Osteoblast (primary cell): ENCODE results near the gene MEIG1. TPM values are rescaled to one million over a fixed set of nuclear protein-coding genes. Genes with fewer than 3 reads are reported as not detected.
A peak's percentile ranks its signal among the peaks of the same experiment; 100 is the strongest.
"Not testable (repeated sequence)": the region's sequence is repeated elsewhere in the genome, so short reads cannot be mapped to it uniquely, and the experiment has no call there.

ENCODE experiments used
- DNase-seq: peaks from one replicate; pipeline ENCODE4 v3.0.0; 2011; ENCODE audit warnings: low spot score, mixed read lengths; ENCODE audit not compliant: insufficient read length; ENCODE audit errors: missing footprints
- H2AFZ ChIP-seq: 2 replicates; pipeline ENCODE4 v1.6.0; 2011; ENCODE audit warnings: mild to moderate bottlenecking, low read length
- H3K27ac ChIP-seq: 2 replicates; pipeline ENCODE4 v1.5.1; 2011; ENCODE audit warnings: mild to moderate bottlenecking, low read depth, low read length, moderate library complexity
- H3K27me3 ChIP-seq: 2 replicates; pipeline ENCODE4 v1.6.0; 2012; ENCODE audit warnings: mild to moderate bottlenecking, control low read depth, inconsistent platforms, low read length, moderate library complexity; ENCODE audit not compliant: insufficient read depth
- H3K36me3 ChIP-seq: 2 replicates; pipeline ENCODE4 v1.5.1; 2011; ENCODE audit warnings: mild to moderate bottlenecking, low read length, control low read depth, moderate library complexity; ENCODE audit not compliant: insufficient read depth
- H3K4me1 ChIP-seq: 2 replicates; pipeline ENCODE4 v1.5.1; 2011; ENCODE audit warnings: mild to moderate bottlenecking, low read length, control low read depth, moderate library complexity; ENCODE audit not compliant: insufficient read depth
- H3K4me2 ChIP-seq: 2 replicates; pipeline ENCODE4 v1.6.0; 2011; ENCODE audit warnings: mild to moderate bottlenecking, low read length; ENCODE audit not compliant: insufficient read depth
- H3K4me3 ChIP-seq: fragments of 200-600 bp; sonication (generic); 3 replicates; pipeline ENCODE4 v1.5.1; 2012; ENCODE audit warnings: mild to moderate bottlenecking, low read length, inconsistent platforms; ENCODE audit not compliant: insufficient read depth
- H3K79me2 ChIP-seq: 2 replicates; pipeline ENCODE4 v1.6.0; 2012; ENCODE audit warnings: mild to moderate bottlenecking, low read length, control low read depth, inconsistent platforms; ENCODE audit not compliant: insufficient read depth
- H3K9me3 ChIP-seq: 2 replicates; pipeline ENCODE4 v1.5.1; 2011; ENCODE audit warnings: low read depth, low read length, control low read depth
- H4K20me1 ChIP-seq: 2 replicates; pipeline ENCODE4 v1.6.0; 2012; ENCODE audit warnings: mild to moderate bottlenecking, low read length, control low read depth; ENCODE audit not compliant: insufficient read depth
- CTCF ChIP-seq: IDR thresholded peaks from 2 replicates; pipeline ENCODE4 v1.5.1; 2011; ENCODE audit warnings: mild to moderate bottlenecking, low read depth, low read length, moderate library complexity; ENCODE audit errors: extremely low read depth
- total RNA-seq: library from RNA; depleted of rRNA; stranded (reverse); fragments of >200 nt; gene quantifications from 2 replicates; pipeline ENCODE4 v1.2.3, GENCODE V29; 2012

Gene MEIG1
- total RNA-seq, 1 donor: not detected

- H3K27me3 ChIP-seq, H2AFZ ChIP-seq, H3K4me1 ChIP-seq, H3K27ac ChIP-seq, DNase-seq, H3K9me3 ChIP-seq, H4K20me1 ChIP-seq, H3K4me3 ChIP-seq, H3K4me2 ChIP-seq: not testable (repeated sequence)
- peaks cover 37% of the 10 kb centered on the region for H3K36me3 ChIP-seq
- peaks cover 17% of the 10 kb centered on the region for H3K79me2 ChIP-seq
These were observed 16.2 kb upstream of the MEIG1 start for GRCh38 chr10:14942950-14943338.

GRCh38 chr10:14945108-14945507 is 14.1 kb upstream of the MEIG1 start:
- no peak for TF ChIP-seq CTCF
- Histone ChIP-seq H3K27me3 (no peaks in the 10 kb centered on the region), H3K36me3 (peaks cover 37% of the 10 kb centered on the region), H3K79me2 (peaks cover 38% of the 10 kb centered on the region), H3K9me3 (no peaks in the 10 kb centered on the region), H3K27ac (no peak overlapping the region), H3K4me2 (no peak overlapping the region), H3K4me3 (no peak overlapping the region), H3K4me1 (no peaks in the 10 kb centered on the region), H4K20me1 (no peaks in the 10 kb centered on the region), H2AFZ (no peak overlapping the region)
- DNase-seq: peak; percentile 70

GRCh38 chr10:14947268-14947667 is 11.9 kb upstream of the MEIG1 start:
- Histone ChIP-seq H2AFZ (no peak overlapping the region), H3K27me3 (no peaks in the 10 kb centered on the region), H4K20me1 (peaks cover 5% of the 10 kb centered on the region), H3K4me3 (no peak overlapping the region), H3K9me3 (no peaks in the 10 kb centered on the region), H3K79me2 (peaks cover 59% of the 10 kb centered on the region), H3K4me1 (no peaks in the 10 kb centered on the region), H3K4me2 (no peak overlapping the region), H3K36me3 (peaks cover 37% of the 10 kb centered on the region), H3K27ac (no peak overlapping the region)
- no peak for TF ChIP-seq CTCF
- DNase-seq: no peak

- Histone ChIP-seq H2AFZ (no peak overlapping the region), H3K4me2 (no peak overlapping the region), H3K79me2 (peaks cover 70% of the 10 kb centered on the region), H3K27ac (no peak overlapping the region), H3K9me3 (no peaks in the 10 kb centered on the region), H3K4me3 (no peak overlapping the region), H3K4me1 (peaks cover 10% of the 10 kb centered on the region), H3K36me3 (peaks cover 31% of the 10 kb centered on the region), H4K20me1 (peaks cover 5% of the 10 kb centered on the region), H3K27me3 (no peaks in the 10 kb centered on the region)
- DNase-seq: no peak
- no peak for TF ChIP-seq CTCF
These were observed 9.9 kb upstream of the MEIG1 start for GRCh38 chr10:14949291-14949690.
